H9 (cell line): ENCODE measurements around the gene TAAR9. TPM values are rescaled to one million over a fixed set of nuclear protein-coding genes. Genes with fewer than 3 reads are reported as not detected.

Experiments
- DNase-seq: peaks from one replicate; pipeline ENCODE4 v3.0.0-alpha.2; 2017
- H2AFZ ChIP-seq: one replicate; pipeline ENCODE4 v1.6.1; 2013; ENCODE audit warnings: mild to moderate bottlenecking, low read length, control low read depth, moderate library complexity
- H2AK5ac ChIP-seq: 2 replicates; pipeline ENCODE4 v1.6.1; 2013; ENCODE audit warnings: low read length, control low read depth, mixed read lengths; ENCODE audit not compliant: insufficient read length
- H2BK120ac ChIP-seq: one replicate; pipeline ENCODE4 v1.6.1; 2013; ENCODE audit warnings: low read depth, mild to moderate bottlenecking, low read length, control low read depth, inconsistent platforms; ENCODE audit not compliant: poor library complexity, severe bottlenecking
- H2BK12ac ChIP-seq: 2 replicates; pipeline ENCODE4 v1.6.1; 2013; ENCODE audit warnings: low read length, control low read depth, mixed read lengths, low read depth; ENCODE audit not compliant: insufficient read length
- H2BK15ac ChIP-seq: 2 replicates; pipeline ENCODE4 v1.6.1; 2013; ENCODE audit warnings: low read depth, low read length, control low read depth
- H2BK20ac ChIP-seq: one replicate; pipeline ENCODE4 v1.6.1; 2013; ENCODE audit warnings: low read depth, mild to moderate bottlenecking, low read length, control low read depth, inconsistent platforms; ENCODE audit not compliant: poor library complexity, severe bottlenecking
- H2BK5ac ChIP-seq: 2 replicates; pipeline ENCODE4 v1.6.1; 2013; ENCODE audit warnings: low read length, control low read depth, mixed read lengths; ENCODE audit not compliant: insufficient read length
- H3K14ac ChIP-seq: 2 replicates; pipeline ENCODE4 v1.6.1; 2013; ENCODE audit warnings: low read length, control low read depth; ENCODE audit not compliant: insufficient read depth
- H3K18ac ChIP-seq: 2 replicates; pipeline ENCODE4 v1.6.1; 2013; ENCODE audit warnings: low read depth, mild to moderate bottlenecking, mixed read lengths, low read length, control low read depth; ENCODE audit not compliant: insufficient read length
- H3K23ac ChIP-seq: 2 replicates; pipeline ENCODE4 v1.6.1; 2013; ENCODE audit warnings: low read length, control low read depth, mixed read lengths, low read depth; ENCODE audit not compliant: insufficient read length
- H3K23me2 ChIP-seq: 2 replicates; pipeline ENCODE4 v1.6.1; 2013; ENCODE audit warnings: low read depth, mild to moderate bottlenecking, mixed read lengths, low read length, control low read depth; ENCODE audit not compliant: insufficient read length, poor library complexity, severe bottlenecking
- H3K27ac ChIP-seq: 2 replicates; pipeline ENCODE4 v1.5.1; 2013; ENCODE audit warnings: low read length, control low read depth, mixed read lengths, low read depth; ENCODE audit not compliant: insufficient read length
- H3K27me3 ChIP-seq: 2 replicates; pipeline ENCODE4 v1.6.1; 2013; ENCODE audit warnings: low read length, control low read depth, inconsistent platforms; ENCODE audit not compliant: insufficient read depth
- H3K4ac ChIP-seq: 2 replicates; pipeline ENCODE4 v1.6.1; 2013; ENCODE audit warnings: low read depth, mild to moderate bottlenecking, control low read depth, inconsistent platforms, low read length, moderate library complexity
- H3K4me1 ChIP-seq: 2 replicates; pipeline ENCODE4 v1.6.1; 2013; ENCODE audit warnings: low read length, control low read depth, inconsistent platforms; ENCODE audit not compliant: insufficient read depth
- H3K4me2 ChIP-seq: 2 replicates; pipeline ENCODE4 v1.6.1; 2013; ENCODE audit warnings: low read length, control low read depth, mixed read lengths; ENCODE audit not compliant: insufficient read length, insufficient read depth
- H3K56ac ChIP-seq: 2 replicates; pipeline ENCODE4 v1.6.1; 2013; ENCODE audit warnings: low read depth, mild to moderate bottlenecking, mixed read lengths, low read length, control low read depth; ENCODE audit not compliant: insufficient read length
- H3K79me1 ChIP-seq: 2 replicates; pipeline ENCODE4 v1.6.1; 2013; ENCODE audit warnings: low read depth, mild to moderate bottlenecking, moderate library complexity, low read length, control low read depth, inconsistent platforms; ENCODE audit not compliant: insufficient read depth, poor library complexity, severe bottlenecking
- H3K79me2 ChIP-seq: 2 replicates; pipeline ENCODE4 v1.6.1; 2013; ENCODE audit warnings: low read length, control low read depth, inconsistent platforms; ENCODE audit not compliant: insufficient read depth
- H3K9ac ChIP-seq: 2 replicates; pipeline ENCODE4 v1.6.1; 2013; ENCODE audit warnings: low read length, control low read depth, mixed read lengths; ENCODE audit not compliant: insufficient read length; ENCODE audit errors: extremely low read depth
- H3K9me3 ChIP-seq: one replicate; pipeline ENCODE4 v1.6.1; 2013; ENCODE audit warnings: low read depth, low read length, inconsistent platforms; ENCODE audit not compliant: control insufficient read depth
- H3T11ph ChIP-seq: one replicate; pipeline ENCODE4 v1.6.1; 2013; ENCODE audit warnings: mild to moderate bottlenecking, low read length, control low read depth, inconsistent platforms
- H4K20me1 ChIP-seq: one replicate; pipeline ENCODE4 v1.6.1; 2013; ENCODE audit not compliant: control insufficient read depth, insufficient read length, insufficient read depth
- H4K5ac ChIP-seq: 2 replicates; pipeline ENCODE4 v1.6.1; 2013; ENCODE audit warnings: low read depth, mild to moderate bottlenecking, mixed read lengths, low read length, control low read depth; ENCODE audit not compliant: insufficient read length
- H4K8ac ChIP-seq: replicated peaks from 2 replicates; pipeline ENCODE4 v1.6.1; 2013; ENCODE audit warnings: low read length, control low read depth, mixed read lengths, low read depth; ENCODE audit not compliant: insufficient read length
- H4K91ac ChIP-seq: 2 replicates; pipeline ENCODE4 v1.6.1; 2013; ENCODE audit warnings: low read depth, mild to moderate bottlenecking, moderate library complexity, mixed read lengths, low read length, control low read depth; ENCODE audit not compliant: insufficient read length
- H3K27ac Mint-ChIP-seq, 3 experiments: 2 replicates in 2 of 3; 3 replicates in 1 of 3; pipeline ENCODE4 v1.8.0; 2020 to 2021; ENCODE audit warnings: mixed read lengths in 3 of 3, mild to moderate bottlenecking in 1 of 3, moderate library complexity in 1 of 3
- H3K27me3 Mint-ChIP-seq: 2 replicates; pipeline ENCODE4 v1.8.0; 2021; ENCODE audit warnings: low read depth, mild to moderate bottlenecking, moderate library complexity, mixed read lengths
- H3K36me3 Mint-ChIP-seq, 3 experiments: 2 replicates in 2 of 3; 3 replicates in 1 of 3; pipeline ENCODE4 v1.8.0; 2020 to 2021; ENCODE audit warnings: low read depth in 3 of 3, mixed read lengths in 3 of 3; ENCODE audit not compliant: insufficient read depth in 1 of 3
- H3K4me1 Mint-ChIP-seq, 2 experiments: 2 replicates each; pipeline ENCODE4 v1.8.0; 2020; ENCODE audit warnings: mixed read lengths in 2 of 2
- H3K4me3 Mint-ChIP-seq, 2 experiments: 2 replicates in 1 of 2; 3 replicates in 1 of 2; pipeline ENCODE4 v1.8.0; 2020 to 2021; ENCODE audit warnings: mild to moderate bottlenecking in 2 of 2, mixed read lengths in 2 of 2, moderate library complexity in 1 of 2
- H3K9me3 Mint-ChIP-seq, 2 experiments: 2 replicates in 1 of 2; 3 replicates in 1 of 2; pipeline ENCODE4 v1.8.0; 2020; ENCODE audit warnings: mild to moderate bottlenecking in 2 of 2, mixed read lengths in 2 of 2, moderate library complexity in 1 of 2
- CTCF ChIP-seq: fragments of 200-600 bp; sonication (generic); conservative IDR thresholded peaks from 3 replicates; pipeline ENCODE4 v1.8.0; 2021; ENCODE audit warnings: antibody characterized with exemption, mild to moderate bottlenecking
- WGBS: extraction: QIAGEN DNeasy Blood & Tissue Kit; methylation state at CpG from one replicate; pipeline ENCODE4 v1.1.7; 2013; ENCODE audit warnings: missing lambda C conversion rate, low lambda C conversion rate, mixed read lengths; ENCODE audit not compliant: insufficient read length; ENCODE audit errors: extremely low coverage; 5-methylcytosine and 5-hydroxymethylcytosine counted together
- total RNA-seq: library from RNA; stranded (reverse); gene quantifications from 2 replicates; pipeline ENCODE4 v1.2.1, GENCODE V29; 2021

TAAR9 gene
- total RNA-seq, 1 experiment from 2014 or later: not detected

GRCh38 chr6:132551214-132551613 lies 13.1 kb downstream of the TAAR9 start:
- Mint-ChIP-seq H3K4me1 (peaks cover 21 to 25% of the 10 kb centered on the region in 2 experiments), H3K9me3 (no peaks in the 10 kb centered on the region), H3K36me3 (no peaks in the 10 kb centered on the region), H3K27ac (no peak overlapping the region), H3K4me3 (no peak overlapping the region), H3K27me3 (no peaks in the 10 kb centered on the region)
- Histone ChIP-seq H3K23me2 (no peaks in the 10 kb centered on the region), H3K4me2 (no peak overlapping the region), H3K27me3 (no peaks in the 10 kb centered on the region), H3K4ac (no peak overlapping the region), H4K20me1 (no peaks in the 10 kb centered on the region), H3T11ph (no peak overlapping the region), H3K9me3 (no peaks in the 10 kb centered on the region), H3K9ac (no peak overlapping the region), H3K79me2 (no peaks in the 10 kb centered on the region), H3K27ac (no peak overlapping the region), H2BK120ac (no peak overlapping the region), H2AK5ac (no peak overlapping the region), H2AFZ (no peak overlapping the region), H4K8ac (no peak overlapping the region), H2BK15ac (no peak overlapping the region), H3K14ac (no peak overlapping the region), H4K5ac (no peak overlapping the region), H4K91ac (no peak overlapping the region), H2BK5ac (no peak overlapping the region), H3K4me1 (peaks cover 9% of the 10 kb centered on the region; the same call in 1 of the 2 replicates), H3K79me1 (no peaks in the 10 kb centered on the region), H3K23ac (no peak overlapping the region), H2BK12ac (no peak overlapping the region), H3K18ac (no peak overlapping the region), H3K56ac (no peak overlapping the region), H2BK20ac (no peak overlapping the region)
- TF ChIP-seq CTCF: no peak
- DNase-seq: no peak
- WGBS: no CpG with 5 or more reads among the region's 4 CpGs
